ENCODE measurements around the gene INPP5E. TPM values are rescaled to one million over a fixed set of nuclear protein-coding genes. Genes with fewer than 3 reads are reported as not detected.

INPP5E gene
- total RNA-seq, 1 donor from 2014 or later: 10.6 TPM

DNA sequence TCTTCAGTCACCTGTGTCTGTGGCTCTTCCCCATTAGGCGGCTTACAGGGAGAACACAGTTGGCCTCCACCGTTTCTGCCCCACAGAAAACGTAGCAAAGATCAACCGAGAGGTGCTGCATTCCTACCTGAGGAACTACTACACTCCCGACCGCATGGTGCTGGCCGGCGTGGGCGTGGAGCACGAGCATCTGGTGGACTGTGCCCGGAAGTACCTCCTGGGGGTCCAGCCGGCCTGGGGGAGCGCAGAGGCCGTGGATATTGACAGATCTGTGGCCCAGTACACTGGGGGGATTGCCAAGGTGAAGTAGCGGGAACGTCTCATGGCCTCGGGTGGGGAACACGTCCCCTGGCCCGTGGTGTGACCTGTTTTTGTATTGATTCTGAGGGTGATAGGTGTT lies 22.7 kb downstream of the INPP5E start:
- intact Hi-C loops (cut with micrococcal nuclease): no loop called here
- peaks cover 10% of the 10 kb centered on the region for H3K4me1 ChIP-seq
- no peak overlapping the region for H3K4me3 ChIP-seq
- H3K36me3 ChIP-seq: peaks cover 96% of the 10 kb centered on the region
- H3K9me3 ChIP-seq (replicated peaks): no peaks in the 10 kb centered on the region
- DNase-seq: no peak
- no peak overlapping the region for H3K27ac ChIP-seq (replicated peaks)
- TF ChIP-seq, protein P1, sequence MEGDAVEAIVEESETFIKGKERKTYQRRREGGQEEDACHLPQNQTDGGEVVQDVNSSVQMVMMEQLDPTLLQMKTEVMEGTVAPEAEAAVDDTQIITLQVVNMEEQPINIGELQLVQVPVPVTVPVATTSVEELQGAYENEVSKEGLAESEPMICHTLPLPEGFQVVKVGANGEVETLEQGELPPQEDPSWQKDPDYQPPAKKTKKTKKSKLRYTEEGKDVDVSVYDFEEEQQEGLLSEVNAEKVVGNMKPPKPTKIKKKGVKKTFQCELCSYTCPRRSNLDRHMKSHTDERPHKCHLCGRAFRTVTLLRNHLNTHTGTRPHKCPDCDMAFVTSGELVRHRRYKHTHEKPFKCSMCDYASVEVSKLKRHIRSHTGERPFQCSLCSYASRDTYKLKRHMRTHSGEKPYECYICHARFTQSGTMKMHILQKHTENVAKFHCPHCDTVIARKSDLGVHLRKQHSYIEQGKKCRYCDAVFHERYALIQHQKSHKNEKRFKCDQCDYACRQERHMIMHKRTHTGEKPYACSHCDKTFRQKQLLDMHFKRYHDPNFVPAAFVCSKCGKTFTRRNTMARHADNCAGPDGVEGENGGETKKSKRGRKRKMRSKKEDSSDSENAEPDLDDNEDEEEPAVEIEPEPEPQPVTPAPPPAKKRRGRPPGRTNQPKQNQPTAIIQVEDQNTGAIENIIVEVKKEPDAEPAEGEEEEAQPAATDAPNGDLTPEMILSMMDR (IDR thresholded peaks at IDR 0.05; ENCODE audit: borderline replicate concordance): no peak
- H3K27me3 ChIP-seq (ENCODE audit: low read depth): no peaks in the 10 kb centered on the region

DNA sequence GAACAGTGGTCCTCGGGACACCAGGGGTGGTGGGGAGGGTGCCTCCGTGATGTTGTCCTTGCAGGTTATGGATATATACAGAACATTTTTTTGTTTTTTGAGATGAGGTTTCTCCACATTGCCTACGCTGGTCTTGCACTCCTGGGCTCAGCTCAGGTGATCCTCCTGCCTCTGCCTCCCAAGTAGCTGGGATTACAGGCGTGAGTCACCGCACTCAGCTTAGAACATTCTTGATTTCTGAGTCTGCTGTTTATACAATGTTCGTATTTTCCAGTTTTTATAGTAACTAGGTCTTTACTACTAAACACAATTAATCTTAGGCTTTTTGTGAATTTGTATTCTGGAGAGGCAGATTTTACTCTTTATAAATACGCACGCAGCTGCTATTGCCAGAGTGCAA lies 23.2 kb downstream of the INPP5E start:
- no peak for DNase-seq
- Histone ChIP-seq H3K36me3 (peaks cover 94% of the 10 kb centered on the region), H3K4me3 (no peak overlapping the region), H3K9me3 (replicated peaks) (no peaks in the 10 kb centered on the region), H3K27me3 (ENCODE audit: low read depth) (no peaks in the 10 kb centered on the region), H3K4me1 (peaks cover 15% of the 10 kb centered on the region), H3K27ac (replicated peaks) (no peak overlapping the region)
- intact Hi-C loops (cut with micrococcal nuclease): no loop called here
- TF ChIP-seq, protein P1 (IDR thresholded peaks at IDR 0.05; ENCODE audit: borderline replicate concordance): no peak

DNA sequence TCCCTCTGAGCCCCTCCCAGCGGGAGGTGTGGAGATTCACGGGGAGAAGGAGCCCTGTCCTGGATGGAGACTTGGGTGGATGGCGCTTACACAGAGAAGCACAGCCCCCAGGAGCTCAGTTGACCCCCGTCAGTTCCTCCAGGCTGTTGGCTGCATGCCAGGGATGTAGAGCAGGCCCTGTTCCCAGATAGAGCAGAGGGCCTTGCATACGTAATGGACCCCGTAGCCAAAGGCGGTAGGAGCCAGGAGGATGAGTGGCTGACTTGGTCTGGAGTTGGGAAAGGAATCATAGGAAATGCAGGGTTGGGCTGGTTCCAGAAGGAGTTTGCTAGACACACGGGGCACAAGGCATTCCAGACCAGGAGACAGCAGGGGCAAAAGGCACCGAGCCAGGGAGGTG lies 26.7 kb downstream of the INPP5E start:
- Histone ChIP-seq H3K36me3 (peaks cover 59% of the 10 kb centered on the region), H3K4me1 (peaks cover 39% of the 10 kb centered on the region), H3K4me3 (no peak overlapping the region), H3K27me3 (ENCODE audit: low read depth) (no peaks in the 10 kb centered on the region), H3K9me3 (replicated peaks) (no peaks in the 10 kb centered on the region), H3K27ac (replicated peaks) (no peak overlapping the region)
- no peak for DNase-seq
- intact Hi-C loops (cut with micrococcal nuclease): no loop called here
- TF ChIP-seq, protein P1 (IDR thresholded peaks at IDR 0.05; ENCODE audit: borderline replicate concordance): no peak

DNA sequence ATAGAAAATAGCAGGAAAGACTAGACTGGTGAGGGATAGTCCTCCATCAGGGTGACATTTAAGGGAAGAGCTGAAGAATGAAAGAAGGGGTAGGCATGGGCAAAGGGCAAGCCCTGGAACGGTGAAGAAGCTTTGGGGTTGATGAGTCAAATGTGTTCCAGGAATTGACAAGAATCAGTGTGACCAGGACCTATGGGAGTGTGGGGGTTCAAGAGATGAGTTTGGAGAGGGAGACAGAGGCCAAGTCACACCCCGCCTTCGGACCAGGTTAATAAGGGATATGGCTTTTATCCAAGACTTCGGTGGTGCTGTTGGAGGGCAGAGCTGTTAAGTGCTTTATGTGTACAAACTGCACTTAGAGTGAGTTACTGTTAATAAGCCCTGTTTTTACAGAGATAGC lies 28.3 kb downstream of the INPP5E start:
- H3K27ac ChIP-seq (replicated peaks): peak overlapping the region; percentile 88
- intact Hi-C loops (cut with micrococcal nuclease): no loop called here
- peaks cover 57% of the 10 kb centered on the region for H3K36me3 ChIP-seq
- no peaks in the 10 kb centered on the region for H3K9me3 ChIP-seq (replicated peaks)
- TF ChIP-seq, protein P1 (IDR thresholded peaks at IDR 0.05; ENCODE audit: borderline replicate concordance): no peak
- H3K4me3 ChIP-seq: peak overlapping the region; percentile 97
- H3K4me1 ChIP-seq: peaks cover 39% of the 10 kb centered on the region
- no peak for DNase-seq
- H3K27me3 ChIP-seq (ENCODE audit: low read depth): no peaks in the 10 kb centered on the region

DNA sequence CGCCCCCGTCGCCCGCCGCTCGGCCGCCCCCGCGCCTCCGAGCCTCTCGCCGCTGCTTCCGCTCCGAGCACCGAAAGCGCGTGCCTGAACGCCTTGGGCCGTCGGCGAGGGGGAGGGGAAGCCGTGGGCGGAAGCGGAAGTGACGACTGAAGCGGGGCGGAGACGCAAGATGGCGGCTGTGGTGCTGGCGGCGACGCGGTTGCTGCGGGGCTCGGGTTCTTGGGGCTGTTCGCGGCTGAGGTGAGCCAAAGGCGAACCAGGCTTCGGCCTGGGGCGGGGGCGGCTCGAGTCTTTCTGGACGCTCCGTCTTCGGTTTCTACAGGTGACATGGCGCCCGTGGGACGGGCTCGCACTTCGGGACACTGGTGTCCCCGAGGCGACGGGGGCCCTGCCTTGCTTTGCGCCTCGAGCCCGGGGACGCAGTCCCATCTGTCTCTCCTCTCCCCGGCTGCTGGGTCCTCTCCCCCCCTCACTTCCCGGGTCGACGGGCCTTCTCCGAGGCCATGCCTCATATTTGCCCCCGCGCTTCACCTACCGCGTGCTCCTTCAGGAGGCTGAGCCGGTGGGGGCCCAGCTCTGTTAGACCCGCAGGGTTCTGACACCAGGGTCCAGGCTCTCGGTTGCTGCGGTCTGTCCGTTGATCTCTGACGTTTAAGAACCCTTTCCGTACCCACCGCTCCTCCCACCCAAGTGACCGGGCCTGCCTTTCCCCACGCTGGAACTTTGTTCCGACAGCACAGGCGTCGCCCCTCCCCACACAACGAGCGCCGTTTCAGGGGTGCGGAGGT lies 29.0 kb downstream of the INPP5E start, which contains the start of the genes ENTR1 and PMPCA:
TSS of gene ENTR1 (minus strand) at position 115 of the 788 bp plus-strand sequence. CDS start 217 bp downstream, outside the sequence.
TSS of gene PMPCA (plus strand) at position 159 of the 788 bp plus-strand sequence. CDS start at position 170, 11 bp downstream.
- Histone ChIP-seq H3K36me3 (peaks cover 57% of the 10 kb centered on the region), H3K9me3 (replicated peaks) (no peaks in the 10 kb centered on the region), H3K4me1 (peaks cover 39% of the 10 kb centered on the region), H3K4me3 (peak within 1 kb of the TSS; percentile 97), H3K27me3 (ENCODE audit: low read depth) (no peaks in the 10 kb centered on the region), H3K27ac (replicated peaks) (peak within 1 kb of the TSS; percentile 88)
- intact Hi-C loops (cut with micrococcal nuclease): no loop called here
- TF ChIP-seq, protein P1 (IDR thresholded peaks at IDR 0.05; ENCODE audit: borderline replicate concordance): no peak
- DNase-seq: peak; percentile 93
